ENCODE data around the gene PPP6R2. TPM values are rescaled to one million over a fixed set of nuclear protein-coding genes. Genes with fewer than 3 reads are reported as not detected.

The PPP6R2 gene
- total and polyA plus RNA-seq, 8 donors, result 36.9 to 60.1 (median 42.2) TPM

DNA sequence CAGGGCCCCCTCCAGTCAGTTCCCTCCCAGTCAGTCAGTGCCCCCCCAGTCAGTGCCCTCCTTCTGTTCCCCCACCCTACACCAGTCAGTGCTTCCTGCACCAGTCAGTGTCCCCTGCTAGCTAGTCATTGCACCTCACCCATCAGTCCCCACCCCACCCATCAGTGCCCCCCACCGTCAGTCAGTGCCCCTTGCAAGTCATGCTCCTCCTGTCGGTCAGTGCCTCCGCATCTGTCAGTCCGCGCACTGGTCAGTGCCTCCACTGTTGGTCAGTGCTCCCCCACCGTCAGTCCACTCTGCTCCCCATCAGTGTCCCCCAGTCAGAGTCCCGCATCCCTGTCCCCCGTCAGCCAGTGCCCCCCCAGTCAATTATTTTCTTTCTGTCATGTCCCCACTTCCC lies 3.3 kb downstream of the PPP6R2 start:
- no peak for DNase-seq
- Histone ChIP-seq H3K27me3 (no peaks in the 10 kb centered on the region), H3K9me3 (no peaks in the 10 kb centered on the region), H3K36me3 (peaks cover 0 to 2% of the 10 kb centered on the region in 2 donors), H3K4me1 (peaks cover 8 to 25% of the 10 kb centered on the region in 2 donors), H3K4me3 (no peak overlapping the region), H3K27ac (no peak overlapping the region)
- ATAC-seq, result no peak
- intact Hi-C loops (cut with DNase I), result no loop called here
- TF ChIP-seq, protein P1, sequence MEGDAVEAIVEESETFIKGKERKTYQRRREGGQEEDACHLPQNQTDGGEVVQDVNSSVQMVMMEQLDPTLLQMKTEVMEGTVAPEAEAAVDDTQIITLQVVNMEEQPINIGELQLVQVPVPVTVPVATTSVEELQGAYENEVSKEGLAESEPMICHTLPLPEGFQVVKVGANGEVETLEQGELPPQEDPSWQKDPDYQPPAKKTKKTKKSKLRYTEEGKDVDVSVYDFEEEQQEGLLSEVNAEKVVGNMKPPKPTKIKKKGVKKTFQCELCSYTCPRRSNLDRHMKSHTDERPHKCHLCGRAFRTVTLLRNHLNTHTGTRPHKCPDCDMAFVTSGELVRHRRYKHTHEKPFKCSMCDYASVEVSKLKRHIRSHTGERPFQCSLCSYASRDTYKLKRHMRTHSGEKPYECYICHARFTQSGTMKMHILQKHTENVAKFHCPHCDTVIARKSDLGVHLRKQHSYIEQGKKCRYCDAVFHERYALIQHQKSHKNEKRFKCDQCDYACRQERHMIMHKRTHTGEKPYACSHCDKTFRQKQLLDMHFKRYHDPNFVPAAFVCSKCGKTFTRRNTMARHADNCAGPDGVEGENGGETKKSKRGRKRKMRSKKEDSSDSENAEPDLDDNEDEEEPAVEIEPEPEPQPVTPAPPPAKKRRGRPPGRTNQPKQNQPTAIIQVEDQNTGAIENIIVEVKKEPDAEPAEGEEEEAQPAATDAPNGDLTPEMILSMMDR (IDR thresholded peaks at IDR 0.05), result no peak

DNA sequence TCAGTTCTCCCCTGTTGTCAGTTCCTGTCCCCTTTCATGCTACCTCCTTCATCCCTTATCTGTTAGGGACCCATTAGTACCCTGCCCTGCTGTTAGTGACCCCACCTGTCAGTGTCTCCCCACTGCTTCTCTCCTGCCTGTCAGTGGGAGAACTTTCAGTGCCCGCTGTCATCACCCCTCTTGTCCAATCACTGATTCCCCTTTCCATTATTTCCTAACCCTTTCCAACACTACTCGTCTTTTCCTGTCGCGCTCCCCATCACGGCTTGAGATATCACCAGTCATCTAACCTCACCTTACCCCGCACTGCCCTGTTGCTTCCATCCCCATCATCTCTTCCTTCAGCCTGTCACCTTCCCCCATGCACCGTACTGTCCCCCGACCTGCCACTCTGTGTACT lies 4.0 kb downstream of the PPP6R2 start:
- Histone ChIP-seq H3K4me1 (peaks cover 5 to 22% of the 10 kb centered on the region in 2 donors), H3K27me3 (no peaks in the 10 kb centered on the region), H3K27ac (no peak overlapping the region), H3K36me3 (peaks cover 0 to 9% of the 10 kb centered on the region in 2 donors), H3K4me3 (no peak overlapping the region), H3K9me3 (no peaks in the 10 kb centered on the region)
- ATAC-seq (no peak), DNase-seq (no peak)
- intact Hi-C loops (cut with DNase I), result no loop called here
- TF ChIP-seq, protein P1 (IDR thresholded peaks at IDR 0.05), result no peak

DNA sequence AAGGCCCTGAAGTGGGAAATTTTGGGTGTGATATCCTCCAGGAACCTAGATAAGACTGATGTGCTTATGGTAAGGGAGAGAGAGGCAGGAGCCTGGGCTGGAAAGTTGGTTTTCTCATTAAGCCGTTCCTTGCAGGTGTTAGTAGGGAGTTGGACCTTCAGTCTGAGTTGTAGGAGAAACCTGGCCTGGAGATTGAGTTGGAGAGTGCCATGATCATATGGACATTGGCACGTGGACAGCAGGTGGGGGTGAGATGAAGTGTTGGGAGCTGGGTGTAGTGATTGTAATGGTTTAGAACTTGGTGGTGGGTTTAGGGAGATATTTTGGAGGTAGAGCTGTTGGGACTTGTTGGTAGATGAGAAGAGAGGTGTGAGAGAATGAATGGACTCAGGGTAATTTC lies 4.9 kb downstream of the PPP6R2 start:
- intact Hi-C loops (cut with DNase I), result no loop called here
- TF ChIP-seq, protein P1 (IDR thresholded peaks at IDR 0.05), result no peak
- H3K9me3 ChIP-seq, result no peaks in the 10 kb centered on the region
- DNase-seq (no peak), ATAC-seq (no peak)
- peaks cover 0 to 18% of the 10 kb centered on the region in 2 donors for H3K36me3 ChIP-seq
- peaks cover 0 to 13% of the 10 kb centered on the region in 2 donors for H3K4me1 ChIP-seq
- H3K27me3 ChIP-seq, result no peaks in the 10 kb centered on the region
- no peak overlapping the region for H3K4me3 ChIP-seq
- no peak overlapping the region for H3K27ac ChIP-seq

DNA sequence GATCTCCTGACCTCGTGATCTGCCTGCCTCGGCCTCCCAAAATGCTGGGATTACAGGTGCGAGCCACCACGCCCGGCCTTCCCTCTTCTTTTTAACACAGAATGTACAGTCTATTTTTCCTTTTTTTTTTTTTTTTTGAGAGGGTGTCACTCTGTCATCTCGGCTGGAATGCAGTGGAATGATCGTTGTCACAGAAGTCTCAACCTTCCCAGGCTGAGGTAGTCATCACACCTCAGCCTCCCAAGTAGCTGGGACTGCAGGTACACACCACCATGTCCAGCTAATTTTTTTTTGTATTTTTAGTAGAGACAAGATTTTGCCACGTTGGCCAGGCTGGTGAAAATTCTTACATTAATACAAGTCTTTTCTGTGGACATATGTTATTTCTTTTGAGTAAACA lies 13.1 kb downstream of the PPP6R2 start:
- ATAC-seq, result no peak
- intact Hi-C loops (cut with DNase I), result no loop called here

DNA sequence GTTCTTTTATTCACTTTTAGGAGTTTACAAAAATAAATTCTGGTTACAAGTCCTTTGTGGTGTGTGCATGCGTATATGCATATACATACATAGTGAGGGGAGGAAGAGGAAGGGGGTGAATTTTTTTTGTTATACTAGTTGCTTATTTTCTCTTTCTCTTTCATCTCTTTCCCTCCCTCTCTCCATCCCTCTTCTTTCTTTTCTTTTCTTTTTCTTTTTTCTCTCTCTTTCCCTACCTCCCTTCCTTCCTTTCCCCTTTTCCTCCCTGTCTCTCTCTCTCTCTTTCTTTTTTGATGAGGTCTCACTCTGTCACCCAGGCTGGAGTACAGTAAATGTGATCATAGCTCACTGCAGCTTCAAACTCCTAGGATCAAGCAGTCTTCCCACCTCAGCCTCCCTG lies 14.1 kb downstream of the PPP6R2 start:
- Histone ChIP-seq H3K27ac (no peak overlapping the region), H3K9me3 (no peaks in the 10 kb centered on the region), H3K4me3 (no peak overlapping the region), H3K36me3 (peaks cover 0 to 27% of the 10 kb centered on the region in 2 donors), H3K27me3 (no peaks in the 10 kb centered on the region), H3K4me1 (peaks cover 0 to 4% of the 10 kb centered on the region in 2 donors)
- TF ChIP-seq, protein P1 (IDR thresholded peaks at IDR 0.05), result no peak
- ATAC-seq (no peak), DNase-seq (no peak)
- intact Hi-C loops (cut with DNase I), result no loop called here

More for the DNA sequence above, 13.1 kb downstream of the PPP6R2 start:
- Histone ChIP-seq H3K27ac (no peak overlapping the region), H3K9me3 (no peaks in the 10 kb centered on the region), H3K4me1 (peaks cover 0 to 4% of the 10 kb centered on the region in 2 donors), H3K36me3 (peaks cover 0 to 35% of the 10 kb centered on the region in 2 donors), H3K27me3 (no peaks in the 10 kb centered on the region), H3K4me3 (no peak overlapping the region)
- DNase-seq, result no peak
- TF ChIP-seq, protein P1 (IDR thresholded peaks at IDR 0.05), result no peak

Measured in left lung (tissue), 10 donors.